SHP77 (cell line): Measurements from ENCODE around the gene NUMB.

Source experiments
- DNase-seq, 2 experiments: peaks; one replicate each; lab custom pipeline; 2025; lab: John Stamatoyannopoulos, UW

NUMB gene

GRCh38 chr14:73261075-73261474 lies 197.3 kb downstream of the NUMB start:
- no peak for DNase-seq

- DNase-seq: no peak
Observed at GRCh38 chr14:73260574-73260973, 197.8 kb downstream of the NUMB start.

- DNase-seq: no peak
Observed at GRCh38 chr14:73259837-73260236, 198.5 kb downstream of the NUMB start.

GRCh38 chr14:73258845-73259611 lies 199.3 kb downstream of the NUMB start:
- DNase-seq: no peak

- no peak for DNase-seq
Observed at GRCh38 chr14:73258076-73258475, 200.3 kb downstream of the NUMB start.

- DNase-seq: no peak
Observed at GRCh38 chr14:73255693-73256225, 202.6 kb downstream of the NUMB start.

GRCh38 chr14:73255005-73255400 lies 203.3 kb downstream of the NUMB start:
- DNase-seq: no peak

GRCh38 chr14:73254247-73255004 lies 203.9 kb downstream of the NUMB start:
- no peak for DNase-seq

GRCh38 chr14:73253721-73254120 lies 204.6 kb downstream of the NUMB start:
- DNase-seq: no peak

GRCh38 chr14:73253323-73253610 lies 205.1 kb downstream of the NUMB start:
- DNase-seq: no peak

GRCh38 chr14:73252491-73253322 lies 205.6 kb downstream of the NUMB start:
- no peak for DNase-seq

- no peak for DNase-seq
Observed at GRCh38 chr14:73251516-73252215, 206.7 kb downstream of the NUMB start.

- DNase-seq: no peak
Observed at GRCh38 chr14:73250781-73251500, 207.4 kb downstream of the NUMB start.

GRCh38 chr14:73250317-73250713 lies 208.0 kb downstream of the NUMB start:
- DNase-seq: no peak

GRCh38 chr14:73249564-73250316 lies 208.6 kb downstream of the NUMB start:
- no peak for DNase-seq

GRCh38 chr14:73249108-73249507 lies 209.2 kb downstream of the NUMB start:
- no peak for DNase-seq

GRCh38 chr14:73248108-73248868 lies 210.1 kb downstream of the NUMB start:
- DNase-seq: no peak

GRCh38 chr14:73246387-73247150 lies 211.8 kb downstream of the NUMB start:
- DNase-seq: no peak
